ENCODE measurements around the gene PTEN.
A peak's percentile ranks its signal among the peaks of the same experiment; 100 is the strongest.
"Not testable (repeated sequence)": the region's sequence is repeated elsewhere in the genome, so short reads cannot be mapped to it uniquely, and the experiment has no call there.

PTEN gene

DNA sequence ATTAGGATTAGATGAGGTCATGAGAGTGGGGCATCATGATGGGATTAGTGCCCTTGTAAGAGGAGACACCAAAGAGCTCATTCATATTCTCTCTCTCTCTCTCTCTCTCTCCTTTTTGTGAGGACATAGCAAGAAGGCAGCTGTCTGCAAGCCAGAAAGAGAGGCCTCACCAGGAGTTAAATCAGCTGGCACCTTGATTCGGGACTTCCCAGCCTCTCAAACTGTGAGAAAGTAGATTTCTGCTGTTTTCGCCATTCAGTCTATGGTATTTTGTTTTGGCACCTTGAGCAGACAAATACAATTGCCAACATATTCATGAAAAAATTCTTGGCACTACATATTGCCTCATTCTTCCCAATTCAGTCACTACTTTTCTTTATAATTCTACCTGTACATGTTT lies 24.8 kb upstream of the PTEN start:
- H3K4me3 Mint-ChIP-seq = no peak overlapping the region
- no peak overlapping the region for H3K27ac Mint-ChIP-seq
- peaks cover 4% of the 10 kb centered on the region for H3K27me3 Mint-ChIP-seq
- no peaks in the 10 kb centered on the region for H3K36me3 Mint-ChIP-seq
- CTCF ChIA-PET = interaction anchor here (1.3 kb wide), 1 partner anchor 12 kb away, joined by 6 read pairs; no protein-coding TSS in a partner anchor
- H3K9me3 Mint-ChIP-seq = no peaks in the 10 kb centered on the region
- H3K4me1 Mint-ChIP-seq = peaks cover 13% of the 10 kb centered on the region
- DNase-seq = no peak

DNA sequence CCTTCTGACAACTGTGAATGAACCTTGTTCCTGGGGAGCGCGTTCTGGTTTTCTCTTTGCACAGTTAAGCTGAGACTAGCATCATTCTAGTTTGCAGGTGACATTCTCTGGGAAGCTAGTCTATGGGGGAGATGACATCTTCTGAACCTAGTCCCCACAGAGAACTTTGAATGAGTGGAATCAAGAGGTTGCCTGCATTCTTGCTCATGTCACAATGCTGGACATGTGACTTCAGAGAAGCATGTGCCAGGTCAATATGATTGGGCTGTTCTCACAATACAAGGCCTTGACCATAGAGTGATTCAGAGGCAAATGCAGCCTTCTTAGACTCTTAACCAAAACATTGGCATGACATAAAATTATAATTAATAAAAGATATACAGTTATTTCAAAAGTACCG lies 22.2 kb upstream of the PTEN start:
- Mint-ChIP-seq H3K4me3 (no peak overlapping the region), H3K9me3 (no peaks in the 10 kb centered on the region), H3K27me3 (peaks cover 4% of the 10 kb centered on the region), H3K36me3 (no peaks in the 10 kb centered on the region), H3K27ac (no peak overlapping the region), H3K4me1 (peaks cover 16% of the 10 kb centered on the region)
- DNase-seq = no peak
- CTCF ChIA-PET = no interaction called here

DNA sequence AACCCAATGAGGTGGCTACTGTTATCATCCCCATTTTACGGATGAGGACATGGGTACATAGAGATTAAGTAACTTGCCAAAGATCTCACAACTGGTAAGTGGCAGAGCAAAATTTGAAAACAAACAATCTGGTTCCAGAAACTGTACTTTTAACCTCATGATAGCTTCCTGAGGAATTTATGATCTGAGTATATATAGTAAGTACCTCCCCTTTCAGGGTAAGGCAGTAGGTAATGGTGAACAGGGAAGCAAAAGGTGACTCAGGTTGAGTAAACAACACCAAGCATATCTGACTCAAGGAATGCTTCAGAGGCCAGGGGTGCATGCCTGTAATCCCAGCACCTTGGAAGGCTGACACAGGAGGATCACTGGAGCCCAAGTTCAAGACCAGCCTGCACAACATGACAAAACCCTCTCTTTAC lies 21.2 kb upstream of the PTEN start:
- H3K9me3 Mint-ChIP-seq = no peaks in the 10 kb centered on the region
- no peak for DNase-seq
- peaks cover 4% of the 10 kb centered on the region for H3K27me3 Mint-ChIP-seq
- peaks cover 16% of the 10 kb centered on the region for H3K4me1 Mint-ChIP-seq
- H3K4me3 Mint-ChIP-seq = no peak overlapping the region
- H3K36me3 Mint-ChIP-seq = no peaks in the 10 kb centered on the region
- H3K27ac Mint-ChIP-seq = no peak overlapping the region
- CTCF ChIA-PET = no interaction called here

GRCh38 chr10:87842776-87843497 lies 20.5 kb upstream of the PTEN start:
- Mint-ChIP-seq H3K27me3 (no peaks in the 10 kb centered on the region), H3K36me3 (no peaks in the 10 kb centered on the region), H3K4me1 (peaks cover 16% of the 10 kb centered on the region), H3K27ac (peak overlapping the region; percentile 5), H3K9me3 (no peaks in the 10 kb centered on the region), H3K4me3 (no peak overlapping the region)
- no peak for DNase-seq
- CTCF ChIA-PET = no interaction called here

DNA sequence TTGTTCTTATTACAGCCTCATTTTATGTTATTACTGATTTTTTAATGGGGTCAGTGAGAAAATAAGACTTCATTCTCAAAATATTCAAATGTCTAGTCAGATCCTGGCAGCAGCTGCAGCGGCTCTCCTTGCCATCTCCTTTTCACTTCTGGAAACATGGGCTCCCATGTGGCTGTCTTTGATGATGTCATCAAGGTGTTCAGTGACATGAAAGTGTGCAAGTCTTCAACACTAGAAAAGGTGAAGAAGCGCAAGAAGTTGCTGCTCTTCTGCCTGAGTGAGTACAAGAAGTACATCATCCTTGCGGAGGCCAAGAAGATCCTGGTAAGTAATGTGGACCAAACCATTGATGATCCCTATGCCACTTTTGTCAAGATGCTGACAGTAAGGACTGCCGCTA lies 19.7 kb upstream of the PTEN start:
- H3K9me3 Mint-ChIP-seq = no peaks in the 10 kb centered on the region
- H3K4me3 Mint-ChIP-seq = no peak overlapping the region
- no peak for DNase-seq
- H3K27me3 Mint-ChIP-seq = no peaks in the 10 kb centered on the region
- peaks cover 16% of the 10 kb centered on the region for H3K4me1 Mint-ChIP-seq
- no peak overlapping the region for H3K27ac Mint-ChIP-seq
- CTCF ChIA-PET = no interaction called here
- H3K36me3 Mint-ChIP-seq = no peaks in the 10 kb centered on the region

- CTCF ChIA-PET = interaction anchor here (1.0 to 2.5 kb wide), 3 partner anchors 14 to 391 kb away, joined by 3 to 11 read pairs (median 4); no protein-coding TSS in a partner anchor
- Mint-ChIP-seq H3K36me3 (no peaks in the 10 kb centered on the region), H3K4me3 (no peak overlapping the region), H3K9me3 (no peaks in the 10 kb centered on the region), H3K4me1 (peaks cover 16% of the 10 kb centered on the region), H3K27me3 (no peaks in the 10 kb centered on the region), H3K27ac (no peak overlapping the region)
- no peak for DNase-seq
Observed at GRCh38 chr10:87844837-87845623, 18.4 kb upstream of the PTEN start.

DNA sequence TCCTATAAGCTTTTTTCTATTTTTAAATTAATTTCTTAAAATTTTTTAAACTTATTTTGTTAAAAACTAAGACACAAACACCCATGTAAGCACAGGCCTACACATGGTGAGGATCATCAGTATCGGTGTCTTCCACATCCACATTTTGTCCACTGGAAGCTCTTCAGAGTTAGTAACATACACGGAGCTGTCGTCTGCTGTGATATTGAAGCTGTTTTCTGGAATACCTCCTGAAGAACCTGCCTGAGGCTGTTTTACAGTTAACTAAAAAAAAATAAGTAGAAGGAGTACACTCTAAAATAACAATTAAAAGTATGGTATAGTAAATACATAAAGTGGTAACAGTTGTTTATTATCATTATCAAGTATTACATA lies 17.8 kb upstream of the PTEN start:
- H3K36me3 Mint-ChIP-seq = no peaks in the 10 kb centered on the region

DNA sequence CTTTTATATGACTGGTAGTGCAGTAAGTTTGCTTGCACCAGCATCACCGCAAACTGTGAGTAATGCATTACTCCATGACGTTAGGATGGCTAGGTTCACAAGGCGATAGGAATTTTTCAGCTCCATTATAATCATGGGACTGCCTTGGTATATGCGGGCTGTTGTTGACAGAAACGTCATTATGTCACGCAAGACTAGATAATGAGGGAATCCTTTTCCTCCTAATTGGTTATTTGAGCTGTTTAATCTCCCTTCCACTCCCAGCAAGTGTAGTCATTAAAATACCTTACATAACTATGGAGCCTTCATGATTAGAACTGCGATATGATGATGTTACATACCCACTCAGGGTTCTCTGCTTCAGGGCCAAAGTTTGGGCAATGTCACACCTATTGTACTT lies 17.4 kb upstream of the PTEN start:
- H3K4me3 Mint-ChIP-seq = no peak overlapping the region
- CTCF ChIA-PET = interaction anchor here (1.0 to 2.5 kb wide), 3 partner anchors 13 to 390 kb away, joined by 3 to 11 read pairs (median 4); no protein-coding TSS in a partner anchor

More for the DNA sequence above, 17.8 kb upstream of the PTEN start:
- H3K27ac Mint-ChIP-seq = no peak overlapping the region
- no peaks in the 10 kb centered on the region for H3K9me3 Mint-ChIP-seq
- CTCF ChIA-PET = interaction anchor here (1.0 to 2.5 kb wide), 3 partner anchors 13 to 391 kb away, joined by 3 to 11 read pairs (median 4); no protein-coding TSS in a partner anchor
- H3K27me3 Mint-ChIP-seq = no peaks in the 10 kb centered on the region
- peaks cover 16% of the 10 kb centered on the region for H3K4me1 Mint-ChIP-seq
- no peak for DNase-seq
- H3K4me3 Mint-ChIP-seq = no peak overlapping the region

DNA sequence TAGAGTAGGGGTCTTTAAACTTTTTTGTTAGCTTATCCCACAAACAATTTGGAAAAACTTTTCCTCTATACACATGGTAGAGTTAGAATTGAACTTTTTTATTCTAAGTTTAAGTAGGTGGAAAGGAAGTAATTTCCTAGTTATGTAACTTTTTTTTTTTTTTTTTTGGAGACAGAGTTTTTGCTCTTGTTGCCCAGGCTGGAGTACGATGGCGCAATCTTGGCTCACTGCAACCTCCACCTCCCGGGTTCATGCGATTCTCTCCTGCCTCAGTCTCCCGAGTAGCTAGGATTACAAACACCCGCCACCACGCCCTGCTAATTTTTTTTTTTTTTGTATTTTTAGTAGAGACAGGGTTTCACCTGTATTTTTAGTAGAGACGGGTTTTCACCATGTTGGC lies 16.7 kb upstream of the PTEN start:
- H3K4me3 Mint-ChIP-seq, H3K27me3 Mint-ChIP-seq, DNase-seq, H3K36me3 Mint-ChIP-seq, H3K27ac Mint-ChIP-seq, H3K9me3 Mint-ChIP-seq: not testable (repeated sequence)
- CTCF ChIA-PET = interaction anchor here (2.5 kb wide), 1 partner anchor 12 kb away, joined by 11 read pairs; no protein-coding TSS in a partner anchor
- peaks cover 22% of the 10 kb centered on the region for H3K4me1 Mint-ChIP-seq

More for the DNA sequence above, 17.4 kb upstream of the PTEN start:
- no peaks in the 10 kb centered on the region for H3K27me3 Mint-ChIP-seq
- H3K36me3 Mint-ChIP-seq = no peaks in the 10 kb centered on the region
- no peaks in the 10 kb centered on the region for H3K9me3 Mint-ChIP-seq
- H3K4me1 Mint-ChIP-seq = peaks cover 20% of the 10 kb centered on the region
- no peak for DNase-seq
- no peak overlapping the region for H3K27ac Mint-ChIP-seq

GRCh38 chr10:87847550-87847949 lies 15.9 kb upstream of the PTEN start:
- H3K4me3 Mint-ChIP-seq = no peak overlapping the region
- no peaks in the 10 kb centered on the region for H3K36me3 Mint-ChIP-seq
- H3K27ac Mint-ChIP-seq = no peak overlapping the region
- CTCF ChIA-PET = interaction anchor here (0.6 kb wide), 1 partner anchor 29 kb away, joined by 3 read pairs; the partner anchor contains the start of gene ATAD1
- no peaks in the 10 kb centered on the region for H3K27me3 Mint-ChIP-seq
- DNase-seq = no peak
- peaks cover 17% of the 10 kb centered on the region for H3K4me1 Mint-ChIP-seq
- H3K9me3 Mint-ChIP-seq = no peaks in the 10 kb centered on the region

DNA sequence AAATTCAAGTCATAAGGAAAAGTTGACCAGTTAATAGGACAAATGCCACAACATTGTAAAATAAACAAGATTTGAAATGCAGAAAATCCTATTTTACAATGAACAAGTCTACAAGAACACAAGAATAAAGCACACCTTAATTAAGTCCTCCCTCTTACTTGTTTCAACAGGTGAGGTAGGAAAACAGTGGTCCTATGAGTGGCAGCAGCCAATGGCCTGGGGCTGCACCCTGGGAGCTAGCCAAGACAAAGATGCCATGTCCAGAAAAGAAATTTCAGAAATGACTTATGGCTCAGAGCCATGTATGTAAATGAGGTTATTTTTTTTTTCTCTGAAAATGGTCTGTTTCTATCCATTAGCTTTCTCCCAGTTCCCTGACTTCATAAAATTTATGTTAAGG lies 14.4 kb upstream of the PTEN start:
- Mint-ChIP-seq H3K27ac (no peak overlapping the region), H3K4me3 (no peak overlapping the region), H3K27me3 (no peaks in the 10 kb centered on the region), H3K9me3 (no peaks in the 10 kb centered on the region), H3K4me1 (peaks cover 10% of the 10 kb centered on the region), H3K36me3 (no peaks in the 10 kb centered on the region)
- DNase-seq = no peak
- CTCF ChIA-PET = interaction anchor here (1.0 to 3.8 kb wide), 3 partner anchors 13 to 705 kb away, joined by 3 to 31 read pairs (median 7); no protein-coding TSS in a partner anchor

- no peak overlapping the region for H3K27ac Mint-ChIP-seq
- CTCF ChIA-PET = interaction anchor here (0.7 to 3.8 kb wide), 14 partner anchors 8 to 971 kb away, joined by 3 to 31 read pairs (median 4); partner anchors contain the start of gene ATAD1
- DNase-seq = peak; percentile 70
- H3K9me3 Mint-ChIP-seq = no peaks in the 10 kb centered on the region
- H3K27me3 Mint-ChIP-seq = no peaks in the 10 kb centered on the region
- no peak overlapping the region for H3K4me3 Mint-ChIP-seq
- H3K4me1 Mint-ChIP-seq = peaks cover 15% of the 10 kb centered on the region
- H3K36me3 Mint-ChIP-seq = no peaks in the 10 kb centered on the region
Observed at GRCh38 chr10:87850742-87851205, 12.7 kb upstream of the PTEN start.

DNA sequence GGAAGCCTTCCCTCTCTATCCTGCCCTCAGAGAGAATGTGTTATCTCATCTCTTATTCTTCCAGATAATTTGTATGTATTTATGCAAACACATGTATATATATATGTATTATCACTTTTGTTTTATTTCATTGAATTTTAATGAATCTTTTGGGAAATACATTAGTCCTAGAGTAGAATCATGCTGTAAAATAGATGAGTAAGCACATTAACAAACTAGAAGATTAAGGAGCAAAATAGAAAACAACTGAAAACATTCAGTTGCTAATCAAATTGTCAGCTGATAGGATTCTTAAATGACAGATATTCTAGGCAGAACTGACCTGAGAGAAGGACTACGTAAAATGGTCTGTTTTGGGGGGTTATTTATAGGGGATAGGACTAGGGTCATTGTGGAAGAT lies 11.3 kb upstream of the PTEN start:
- CTCF ChIA-PET = interaction anchor here (0.8 to 3.8 kb wide), 4 partner anchors 10 to 705 kb away, joined by 3 to 31 read pairs (median 6); no protein-coding TSS in a partner anchor
- H3K4me3 Mint-ChIP-seq = no peak overlapping the region
- H3K36me3 Mint-ChIP-seq = no peaks in the 10 kb centered on the region
- H3K4me1 Mint-ChIP-seq = peaks cover 15% of the 10 kb centered on the region
- no peaks in the 10 kb centered on the region for H3K27me3 Mint-ChIP-seq
- H3K9me3 Mint-ChIP-seq = no peaks in the 10 kb centered on the region
- DNase-seq = no peak
- no peak overlapping the region for H3K27ac Mint-ChIP-seq

GRCh38 chr10:87855247-87855646 lies 8.2 kb upstream of the PTEN start:
- H3K27me3 Mint-ChIP-seq, DNase-seq, H3K9me3 Mint-ChIP-seq, H3K36me3 Mint-ChIP-seq, H3K4me3 Mint-ChIP-seq, CTCF ChIA-PET, H3K27ac Mint-ChIP-seq: not testable (repeated sequence)
- peaks cover 18% of the 10 kb centered on the region for H3K4me1 Mint-ChIP-seq

All from activated naive CD4-positive, alpha-beta T cell treated with anti-CD3 and anti-CD28 coated beads, Interleukin-2, amount 10 ng/mL, durations not matched to agents 7 days and 5 days (primary cell).